Trophoblast cell (in vitro differentiated cells and primary cell): ENCODE data around the gene SERPINE1.

Experiments
- DNase-seq, 2 donors: peaks; one replicate each; pipeline ENCODE4 v3.0.0-alpha.2; 2016
- H2AFZ ChIP-seq: 2 replicates; pipeline ENCODE4 v1.6.1; 2013; ENCODE audit warnings: low read length, moderate library complexity, mild to moderate bottlenecking; ENCODE audit not compliant: insufficient read depth, poor library complexity
- H2AK5ac ChIP-seq: 2 replicates; pipeline ENCODE4 v1.6.1; 2013; ENCODE audit warnings: mild to moderate bottlenecking, low read length
- H2BK120ac ChIP-seq: 2 replicates; pipeline ENCODE4 v1.6.1; 2013; ENCODE audit warnings: low read length, mild to moderate bottlenecking, moderate library complexity; ENCODE audit not compliant: insufficient read depth, poor library complexity
- H2BK12ac ChIP-seq: 2 replicates; pipeline ENCODE4 v1.6.1; 2013; ENCODE audit warnings: mild to moderate bottlenecking, low read length, moderate library complexity
- H2BK5ac ChIP-seq: 2 replicates; pipeline ENCODE4 v1.6.1; 2013; ENCODE audit warnings: low read length, low read depth, moderate library complexity, mild to moderate bottlenecking; ENCODE audit not compliant: poor library complexity
- H3K14ac ChIP-seq: 2 replicates; pipeline ENCODE4 v1.6.1; 2013; ENCODE audit warnings: mild to moderate bottlenecking, low read length
- H3K18ac ChIP-seq: 2 replicates; pipeline ENCODE4 v1.6.1; 2013; ENCODE audit warnings: mild to moderate bottlenecking, low read length
- H3K23ac ChIP-seq: 2 replicates; pipeline ENCODE4 v1.6.1; 2013; ENCODE audit warnings: low read length
- H3K27ac ChIP-seq: 2 replicates; pipeline ENCODE4 v1.5.1; 2013; ENCODE audit warnings: low read depth, mild to moderate bottlenecking, inconsistent platforms, low read length, moderate library complexity
- H3K27me3 ChIP-seq: 2 replicates; pipeline ENCODE4 v1.6.1; 2013; ENCODE audit warnings: inconsistent platforms, mild to moderate bottlenecking, low read length, moderate library complexity; ENCODE audit not compliant: insufficient read depth
- H3K36me3 ChIP-seq, 2 experiments: 1 replicate in 1 of 2; 2 replicates in 1 of 2; pipeline ENCODE4 v1.6.1; 2013; ENCODE audit warnings: low read length in 2 of 2, mild to moderate bottlenecking in 2 of 2, moderate library complexity in 1 of 2; ENCODE audit not compliant: insufficient read depth in 2 of 2, control insufficient read depth in 1 of 2
- H3K4ac ChIP-seq: 2 replicates; pipeline ENCODE4 v1.6.1; 2013; ENCODE audit warnings: low read depth, mild to moderate bottlenecking, low read length, moderate library complexity
- H3K4me1 ChIP-seq, 2 experiments: 1 replicate in 1 of 2; 2 replicates in 1 of 2; pipeline ENCODE4 v1.6.1; 2013; ENCODE audit warnings: low read length in 2 of 2, mild to moderate bottlenecking in 2 of 2, moderate library complexity in 1 of 2; ENCODE audit not compliant: insufficient read depth in 2 of 2, control insufficient read depth in 1 of 2
- H3K4me2 ChIP-seq: 2 replicates; pipeline ENCODE4 v1.6.1; 2013; ENCODE audit warnings: inconsistent platforms, mild to moderate bottlenecking, low read length, moderate library complexity
- H3K4me3 ChIP-seq: 2 replicates; pipeline ENCODE4 v1.5.1; 2013; ENCODE audit warnings: mild to moderate bottlenecking, low read depth, low read length, inconsistent platforms
- H3K79me1 ChIP-seq: one replicate; pipeline ENCODE4 v1.6.1; 2013; ENCODE audit warnings: low read length
- H3K79me2 ChIP-seq: 2 replicates; pipeline ENCODE4 v1.6.1; 2013; ENCODE audit warnings: low read length, mild to moderate bottlenecking; ENCODE audit not compliant: control insufficient read depth, insufficient read depth, poor library complexity
- H3K9ac ChIP-seq: 2 replicates; pipeline ENCODE4 v1.6.1; 2013; ENCODE audit warnings: mild to moderate bottlenecking, low read length
- H3K9me3 ChIP-seq: 2 replicates; pipeline ENCODE4 v1.6.1; 2013; ENCODE audit warnings: low read depth, mild to moderate bottlenecking, control low read depth, inconsistent platforms, low read length; ENCODE audit not compliant: insufficient read depth
- H4K12ac ChIP-seq: 2 replicates; pipeline ENCODE4 v1.6.1; 2013; ENCODE audit warnings: low read depth, mild to moderate bottlenecking, low read length, moderate library complexity
- H4K8ac ChIP-seq: 2 replicates; pipeline ENCODE4 v1.6.1; 2013; ENCODE audit warnings: low read depth, mild to moderate bottlenecking, low read length, moderate library complexity
- H4K91ac ChIP-seq: one replicate; pipeline ENCODE4 v1.6.1; 2013; ENCODE audit warnings: low read depth, mild to moderate bottlenecking, low read length, moderate library complexity
- WGBS: extraction: QIAGEN DNeasy Blood & Tissue Kit; methylation state at CpG from one replicate; pipeline ENCODE4 v1.1.7; 2013; ENCODE audit warnings: missing lambda C conversion rate; ENCODE audit not compliant: insufficient read length, insufficient coverage; ENCODE audit errors: extremely low coverage; 5-methylcytosine and 5-hydroxymethylcytosine counted together

Gene SERPINE1

DNA sequence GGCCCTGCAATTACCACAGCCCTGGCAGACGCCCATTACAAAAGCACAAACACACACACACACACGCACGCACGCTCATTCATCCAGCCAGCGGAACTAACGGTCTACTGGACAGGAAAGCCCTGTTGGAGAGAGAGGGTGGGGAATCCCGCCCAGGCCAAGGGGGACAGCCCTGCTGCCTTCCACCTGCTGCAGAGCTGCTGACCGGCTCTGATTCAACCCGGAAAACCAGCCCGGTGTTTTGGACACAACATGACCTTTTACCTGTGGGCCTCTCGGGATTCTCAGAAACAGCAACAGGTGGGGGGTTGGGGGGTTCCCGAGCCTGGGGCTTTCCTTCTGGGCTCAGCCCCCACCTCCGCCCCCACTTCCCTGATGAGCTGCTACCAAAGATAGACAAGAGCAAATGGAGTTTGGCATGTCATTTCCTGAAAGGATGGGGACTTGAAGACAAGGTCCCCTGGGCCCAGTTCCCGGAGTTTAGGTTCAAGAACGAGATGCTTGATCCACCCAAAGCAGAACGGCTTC, 18.5 kb upstream of the SERPINE1 start:
- Histone ChIP-seq H4K12ac (no peak overlapping the region), H3K27me3 (no peaks in the 10 kb centered on the region), H2AK5ac (no peak overlapping the region), H3K4me1 (peaks cover 3 to 9% of the 10 kb centered on the region in 2 experiments), H3K36me3 (no peaks in the 10 kb centered on the region), H4K8ac (no peak overlapping the region), H2BK12ac (no peak overlapping the region), H2BK5ac (no peak overlapping the region), H4K91ac (no peak overlapping the region), H3K9me3 (no peaks in the 10 kb centered on the region), H3K79me2 (no peaks in the 10 kb centered on the region), H3K4ac (no peak overlapping the region), H3K23ac (no peak overlapping the region), H3K18ac (no peak overlapping the region), H2BK120ac (no peak overlapping the region), H3K14ac (no peak overlapping the region), H3K4me2 (no peak overlapping the region), H3K4me3 (no peak overlapping the region), H3K27ac (no peak overlapping the region), H2AFZ (no peak overlapping the region), H3K9ac (no peak overlapping the region), H3K79me1 (peaks cover 6% of the 10 kb centered on the region)
- no CpG with 5 or more reads among the region's 16 CpGs for WGBS
- peak; percentile 71 to 78 for DNase-seq

DNA sequence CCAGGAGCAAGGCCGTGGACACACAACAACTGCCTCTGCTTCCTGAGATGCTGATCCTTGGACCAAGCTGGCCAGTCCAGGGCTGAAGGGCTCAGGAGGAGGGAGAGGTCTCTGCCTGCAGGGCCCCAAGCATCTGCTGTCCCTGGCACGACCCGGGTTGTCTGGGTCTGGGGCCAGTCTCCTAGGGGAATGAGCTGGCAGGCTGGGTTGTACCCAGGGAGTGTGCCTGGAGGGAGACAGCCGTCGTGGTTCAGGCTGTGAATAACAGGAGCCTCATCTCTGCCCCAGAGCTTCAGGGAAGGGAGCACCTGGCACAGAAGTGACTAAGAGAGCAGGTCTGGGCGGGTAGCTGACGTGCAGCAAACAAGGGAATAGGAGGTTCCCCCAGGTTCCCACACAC, 17.9 kb upstream of the SERPINE1 start:
- Histone ChIP-seq H3K23ac (no peak overlapping the region), H3K14ac (no peak overlapping the region), H4K12ac (no peak overlapping the region), H2BK120ac (no peak overlapping the region), H3K4ac (no peak overlapping the region), H4K8ac (no peak overlapping the region), H2AK5ac (no peak overlapping the region), H2BK5ac (no peak overlapping the region), H2BK12ac (no peak overlapping the region), H3K27ac (no peak overlapping the region), H3K79me2 (no peaks in the 10 kb centered on the region), H3K4me1 (peaks cover 0 to 9% of the 10 kb centered on the region in 2 experiments), H3K9me3 (no peaks in the 10 kb centered on the region), H3K4me2 (no peak overlapping the region), H2AFZ (no peak overlapping the region), H4K91ac (no peak overlapping the region), H3K9ac (no peak overlapping the region), H3K18ac (no peak overlapping the region), H3K36me3 (no peaks in the 10 kb centered on the region), H3K79me1 (peaks cover 4% of the 10 kb centered on the region), H3K27me3 (no peaks in the 10 kb centered on the region), H3K4me3 (no peak overlapping the region)
- peak; percentile 91 to 97 for DNase-seq
- no CpG with 5 or more reads among the region's 7 CpGs for WGBS

DNA sequence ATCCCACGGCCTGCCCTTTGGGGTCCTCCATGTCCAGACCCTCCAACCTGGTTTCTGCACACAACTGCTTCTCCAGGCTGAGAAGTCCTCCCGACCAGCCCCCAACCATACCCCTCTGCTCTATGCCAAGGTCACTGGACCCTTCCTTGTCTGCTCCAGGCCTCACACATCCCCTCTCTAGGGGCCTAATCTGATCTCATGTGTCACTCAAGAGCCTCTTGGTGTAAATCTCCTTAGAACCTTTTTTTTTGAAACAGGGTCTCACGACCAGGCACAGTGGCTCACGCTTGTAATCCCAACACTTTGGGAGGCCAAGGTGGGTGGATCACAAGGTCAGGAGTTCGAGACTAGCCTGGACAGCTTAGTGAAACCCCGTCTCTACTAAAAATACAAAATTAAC, 17.5 kb upstream of the SERPINE1 start:
- DNase-seq, result no peak
- Histone ChIP-seq H2AK5ac (no peak overlapping the region), H2AFZ (no peak overlapping the region), H3K4me1 (peaks cover 0 to 9% of the 10 kb centered on the region in 2 experiments), H2BK12ac (no peak overlapping the region), H3K4me3 (no peak overlapping the region), H4K91ac (no peak overlapping the region), H3K27ac (no peak overlapping the region), H3K79me2 (no peaks in the 10 kb centered on the region), H3K4me2 (no peak overlapping the region), H3K9me3 (no peaks in the 10 kb centered on the region), H4K8ac (no peak overlapping the region), H3K18ac (no peak overlapping the region), H2BK5ac (no peak overlapping the region), H3K4ac (no peak overlapping the region), H2BK120ac (no peak overlapping the region), H3K27me3 (no peaks in the 10 kb centered on the region), H3K36me3 (no peaks in the 10 kb centered on the region), H3K79me1 (peaks cover 4% of the 10 kb centered on the region), H3K23ac (no peak overlapping the region), H3K14ac (no peak overlapping the region), H3K9ac (no peak overlapping the region), H4K12ac (no peak overlapping the region)
- no CpG with 5 or more reads among the region's 6 CpGs for WGBS

DNA sequence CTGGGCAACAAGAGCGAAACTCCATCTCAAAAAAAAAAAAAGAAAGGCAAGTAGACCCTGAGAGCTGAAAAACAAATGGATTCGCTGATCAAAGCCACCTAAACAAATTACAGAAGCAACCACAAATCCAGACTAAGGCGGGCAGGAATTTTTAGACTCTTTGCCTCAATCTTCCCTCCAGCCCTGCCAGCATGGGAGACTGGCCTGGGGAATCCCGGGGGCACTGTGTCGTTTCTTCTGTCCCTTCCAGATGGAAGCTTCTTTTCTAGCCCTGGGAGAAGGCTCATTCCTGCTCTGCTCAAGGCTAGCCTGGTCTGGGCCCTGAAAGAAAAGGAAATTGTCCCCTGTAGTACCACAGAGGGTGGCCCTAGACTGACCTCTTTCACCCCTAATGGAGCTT, 15.6 kb upstream of the SERPINE1 start:
- Histone ChIP-seq H4K91ac (no peak overlapping the region), H2BK12ac (no peak overlapping the region), H3K79me2 (no peaks in the 10 kb centered on the region), H3K4me1 (peaks cover 0 to 9% of the 10 kb centered on the region in 2 experiments), H3K23ac (no peak overlapping the region), H3K18ac (no peak overlapping the region), H4K8ac (no peak overlapping the region), H2AFZ (no peak overlapping the region), H3K14ac (no peak overlapping the region), H3K4me3 (no peak overlapping the region), H2BK120ac (no peak overlapping the region), H2AK5ac (no peak overlapping the region), H3K4me2 (no peak overlapping the region), H2BK5ac (no peak overlapping the region), H3K9ac (no peak overlapping the region), H3K9me3 (no peaks in the 10 kb centered on the region), H3K27me3 (no peaks in the 10 kb centered on the region), H3K36me3 (no peaks in the 10 kb centered on the region), H3K27ac (no peak overlapping the region), H3K79me1 (peaks cover 2% of the 10 kb centered on the region), H4K12ac (no peak overlapping the region), H3K4ac (no peak overlapping the region)
- no CpG with 5 or more reads among the region's 5 CpGs for WGBS
- peak; percentile 56 to 66 for DNase-seq
